H1 (cell line): ENCODE measurements around the gene CRYBA4. TPM values are rescaled to one million over a fixed set of nuclear protein-coding genes. Genes with fewer than 3 reads are reported as not detected.

ENCODE experiments used
- BACH1 ChIP-seq: IDR thresholded peaks from 2 replicates; pipeline ENCODE4 v1.6.1; 2012; ENCODE audit warnings: low read length, improper control_type of control experiment
- BCL11A ChIP-seq, 2 experiments: IDR thresholded peaks; one replicate each; pipeline ENCODE4 v1.6.1; 2011; ENCODE audit warnings: low read depth in 2 of 2, low read length in 2 of 2, mild to moderate bottlenecking in 2 of 2
- CBX5 ChIP-seq: fragments of 300-800, 300-1000 bp; sonication (generic); IDR thresholded peaks from 2 replicates; pipeline ENCODE4 v1.7.1; 2016; ENCODE audit warnings: antibody characterized with exemption, low read length, low read depth
- CBX8 ChIP-seq: fragments of 300-800, 300-1000 bp; sonication (generic); IDR thresholded peaks from 2 replicates; pipeline ENCODE4 v1.7.1; 2016; ENCODE audit warnings: low read depth, low read length, borderline replicate concordance
- CHD2 ChIP-seq: IDR thresholded peaks from 2 replicates; pipeline ENCODE4 v1.6.1; 2012; ENCODE audit warnings: low read length, improper control_type of control experiment
- CREB1 ChIP-seq: IDR thresholded peaks from 2 replicates; pipeline ENCODE4 v1.6.1; 2012; ENCODE audit warnings: inconsistent platforms
- E2F6 ChIP-seq: IDR thresholded peaks from 2 replicates; pipeline ENCODE4 v1.6.1; 2012; ENCODE audit warnings: inconsistent platforms
- EZH2 ChIP-seq: fragments of 200-600 bp; sonication (generic); IDR thresholded peaks from 2 replicates; pipeline ENCODE4 v1.7.1; 2012; ENCODE audit warnings: low read depth, mild to moderate bottlenecking, moderate library complexity, low read length, inconsistent platforms; ENCODE audit not compliant: severe bottlenecking
- FOSL1 ChIP-seq: IDR thresholded peaks from 2 replicates; pipeline ENCODE4 v1.6.1; 2011; ENCODE audit warnings: mild to moderate bottlenecking, low read depth, low read length, moderate library complexity; ENCODE audit not compliant: insufficient read depth
- GABPA ChIP-seq: IDR thresholded peaks from 2 replicates; pipeline ENCODE4 v1.6.1; 2011; ENCODE audit warnings: mild to moderate bottlenecking, low read length, moderate library complexity, borderline replicate concordance; ENCODE audit not compliant: insufficient read depth
- HDAC6 ChIP-seq: IDR thresholded peaks from one replicate; pipeline ENCODE4 v1.7.1; 2012; ENCODE audit warnings: low read depth, mild to moderate bottlenecking, inconsistent platforms, low read length, moderate library complexity
- KDM1A ChIP-seq: fragments of 200-600, 300-600 bp; sonication (generic); IDR thresholded peaks from 2 replicates; pipeline ENCODE4 v1.7.1; 2016; ENCODE audit warnings: mild to moderate bottlenecking, low read length, borderline replicate concordance
- KDM4A ChIP-seq: IDR thresholded peaks from one replicate; pipeline ENCODE4 v1.7.1; 2012; ENCODE audit warnings: low read depth, mild to moderate bottlenecking, moderate library complexity, low read length, inconsistent platforms; ENCODE audit not compliant: severe bottlenecking
- POLR2AphosphoS5 ChIP-seq: IDR thresholded peaks from 2 replicates; pipeline ENCODE4 v1.6.1; 2011; ENCODE audit warnings: low read depth, low read length
- SIN3A ChIP-seq, 2 experiments: IDR thresholded peaks in 1 of 2; conservative IDR thresholded peaks in 1 of 2; 2 replicates each; pipeline ENCODE4 v1.6.1; 2011 to 2012; ENCODE audit warnings: low read length in 2 of 2, improper control_type of control experiment in 1 of 2, low read depth in 1 of 2, mild to moderate bottlenecking in 1 of 2
- SP1 ChIP-seq: IDR thresholded peaks from 2 replicates; pipeline ENCODE4 v1.6.1; 2011; ENCODE audit warnings: low read depth, low read length
- SP4 ChIP-seq: IDR thresholded peaks from 2 replicates; pipeline ENCODE4 v1.6.1; 2012; ENCODE audit warnings: low read length, inconsistent platforms
- SRF ChIP-seq: IDR thresholded peaks from 2 replicates; pipeline ENCODE4 v1.6.1; 2011; ENCODE audit warnings: mild to moderate bottlenecking, low read depth, low read length, moderate library complexity
- TAF1 ChIP-seq: IDR thresholded peaks from 2 replicates; pipeline ENCODE4 v1.6.1; 2011; ENCODE audit warnings: mild to moderate bottlenecking, low read depth, low read length
- TBP ChIP-seq: IDR thresholded peaks from 2 replicates; pipeline ENCODE4 v1.6.1; 2011; ENCODE audit warnings: low read depth, low read length, improper control_type of control experiment
- TEAD4 ChIP-seq: IDR thresholded peaks from 2 replicates; pipeline ENCODE4 v1.6.1; 2012; ENCODE audit warnings: low read depth, low read length, inconsistent platforms, mixed read lengths
- YY1 ChIP-seq: IDR thresholded peaks from 2 replicates; pipeline ENCODE4 v1.6.1; 2011; ENCODE audit warnings: low read depth, mild to moderate bottlenecking, low read length
- ZNF274 ChIP-seq: IDR thresholded peaks from 2 replicates; pipeline ENCODE4 v1.7.0; 2012; ENCODE audit warnings: low read length, borderline replicate concordance; ENCODE audit errors: extremely low read depth
- polyA plus RNA-seq, 7 experiments: library from polyadenylated mRNA; depleted of rRNA in 3 of 7; stranded (reverse) in 5 of 7; unstranded in 2 of 7; fragments of >200 nt in 5 of 7; fragments of 200-250 nt in 2 of 7; gene quantifications; 1 replicate in 5 of 7; 2 replicates in 1 of 7; 4 replicates in 1 of 7; pipeline versions ENCODE4 v1.2.1 to v1.2.3, GENCODE V29; 2011 to 2013; ENCODE audit warnings: missing spikeins in 2 of 7, mixed read lengths in 2 of 7
- total RNA-seq: library from RNA; stranded (reverse); fragmentation: NEBNext Ultra II Directional; extraction: Animal tissue kit (Norgen Biotek cat#: 25700); gene quantifications from 2 replicates; pipeline ENCODE4 v1.2.1, GENCODE V29; 2021
- TF ChIP-seq, protein P1 (sequence below): IDR thresholded peaks from 2 replicates; pipeline ENCODE4 v1.6.1; 2011; ENCODE audit warnings: low read depth, mild to moderate bottlenecking, low read length; ENCODE audit not compliant: insufficient read depth

The CRYBA4 gene
- total and polyA plus RNA-seq, 2 of the 8 experiments (the other 6 are each of a cell fraction or from before 2014, with no cell fraction given), result 0.67 to 3.1 TPM

DNA sequence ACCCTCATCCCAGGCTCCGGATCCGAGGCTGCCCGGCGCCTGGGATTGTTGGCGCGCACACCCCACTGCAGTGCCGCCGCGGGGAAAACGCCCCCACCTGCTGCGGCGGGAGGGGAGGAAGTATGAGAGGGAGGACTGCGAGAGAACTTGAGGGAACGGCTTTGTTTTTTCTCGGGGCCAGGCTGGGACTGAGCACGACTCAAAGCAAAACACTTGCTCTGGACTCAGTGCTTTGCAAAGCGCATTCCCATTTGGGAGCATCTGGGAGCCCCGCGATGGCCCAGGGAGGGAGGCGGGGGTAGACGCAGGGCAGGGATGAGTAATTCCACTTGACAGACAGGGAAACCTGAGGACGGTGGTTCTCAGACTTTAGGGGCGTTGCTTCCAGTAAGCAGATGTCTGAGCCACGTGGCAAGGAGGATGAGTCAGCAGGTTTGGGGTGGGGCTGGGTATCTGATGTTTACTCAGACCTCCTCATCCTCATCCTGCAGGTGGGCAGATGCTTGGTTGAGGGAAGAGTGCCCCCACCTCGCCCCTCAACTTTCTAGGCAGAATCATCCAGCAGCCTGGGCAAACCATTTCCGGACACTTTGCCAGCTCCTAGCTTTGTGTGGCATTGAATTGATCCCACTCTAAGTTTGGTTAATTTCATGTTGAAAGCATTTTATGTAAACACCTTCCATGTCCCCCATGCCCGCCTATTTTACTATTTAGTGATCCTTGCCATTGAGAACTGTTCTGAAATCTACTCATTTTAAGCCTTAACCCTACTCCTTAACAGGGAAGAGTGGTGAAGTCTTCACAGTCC lies 37.1 kb downstream of the CRYBA4 start (continued):
- no peak for TF ChIP-seq POLR2AphosphoS5
- peak; percentile 82 to 97; a peak in 2 of 4 replicates for TF ChIP-seq SIN3A (conservative IDR thresholded peaks at IDR 0.05 in 1 of 2, IDR thresholded peaks at IDR 0.05 in 1 of 2; ENCODE audit: low read depth in 1 of 2, low read length in 2 of 2)
- no peak for TF ChIP-seq TEAD4
- no peak for TF ChIP-seq YY1
- no peak for TF ChIP-seq HDAC6
- TF ChIP-seq CHD2, result no peak
- no peak for TF ChIP-seq KDM1A
- TF ChIP-seq BACH1, result peak; percentile 99
- no peak for TF ChIP-seq SP1
- no peak for TF ChIP-seq KDM4A
- peak; percentile 42 for TF ChIP-seq TAF1
- TF ChIP-seq EZH2, result no peak
- TF ChIP-seq GABPA, result no peak
- peak; percentile 39; the same call in 1 of the 2 replicates for TF ChIP-seq SP4
- TF ChIP-seq CBX5, result no peak
- peak; percentile 33; the same call in 1 of the 2 replicates for TF ChIP-seq TBP
- no peak for TF ChIP-seq ZNF274
- TF ChIP-seq, protein P1, sequence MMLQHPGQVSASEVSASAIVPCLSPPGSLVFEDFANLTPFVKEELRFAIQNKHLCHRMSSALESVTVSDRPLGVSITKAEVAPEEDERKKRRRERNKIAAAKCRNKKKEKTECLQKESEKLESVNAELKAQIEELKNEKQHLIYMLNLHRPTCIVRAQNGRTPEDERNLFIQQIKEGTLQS, result peak; percentile 60
- peak; percentile 20; the same call in 1 of the 2 replicates for TF ChIP-seq CREB1
- no peak for TF ChIP-seq BCL11A (IDR thresholded peaks at IDR 0.05; ENCODE audit: low read depth in 2 of 2, low read length in 2 of 2)
- TF ChIP-seq FOSL1, result no peak
- TF ChIP-seq CBX8, result no peak
- TF ChIP-seq E2F6, result peak; percentile 9; the same call in 1 of the 2 replicates
- TF ChIP-seq SRF, result no peak
